SKM-1 (cell line): ENCODE measurements around the gene HMGCLL1.

Source experiments
- DNase-seq: peaks from one replicate; lab custom pipeline; 2025; ENCODE audit not compliant: unreplicated experiment; lab: John Stamatoyannopoulos, UW

Gene HMGCLL1

DNA sequence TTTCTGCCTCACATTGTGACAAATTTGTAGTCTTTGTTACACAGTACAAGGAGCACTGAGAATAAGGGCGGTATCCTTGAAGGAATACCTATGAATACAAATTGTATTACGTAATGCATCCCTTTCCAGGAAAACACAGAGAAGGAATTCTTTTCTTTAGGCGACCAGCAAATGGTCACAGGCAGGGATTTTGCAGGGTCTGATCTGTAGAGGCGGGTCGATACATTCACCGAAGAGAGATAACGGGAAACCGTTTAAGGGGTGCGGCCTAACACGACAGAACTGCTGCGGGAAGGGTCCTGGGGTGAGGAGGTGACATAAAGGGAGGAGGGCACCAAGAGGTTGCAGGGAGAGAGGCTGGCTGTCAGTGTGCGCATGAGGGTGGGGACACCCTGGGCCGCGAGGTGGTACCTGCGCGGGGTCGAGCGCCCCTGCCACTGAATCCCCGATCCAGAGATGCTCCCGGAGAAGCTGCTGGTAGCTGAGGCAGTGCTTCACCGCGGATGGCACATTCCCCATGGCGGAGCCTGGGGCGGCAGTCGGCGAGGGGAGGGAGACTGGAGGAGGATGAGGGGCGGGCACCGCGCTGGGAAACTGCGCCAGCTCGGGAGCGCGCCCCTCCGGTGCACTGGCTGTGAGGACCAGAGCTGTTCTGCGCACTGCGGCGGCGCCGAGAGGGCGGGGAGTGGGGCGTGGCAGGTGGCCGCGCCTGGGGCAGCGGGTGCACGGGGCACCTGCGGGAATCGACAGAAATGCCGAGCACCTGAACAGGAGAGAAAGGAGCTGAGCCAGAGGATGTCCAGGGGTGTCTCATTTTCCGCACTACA is at the start of gene HMGCLL1:
TSS of gene HMGCLL1 (minus strand) at position 656 of the 827 bp plus-strand sequence. CDS start at position 519, 137 bp downstream.
- no peak for DNase-seq

DNA sequence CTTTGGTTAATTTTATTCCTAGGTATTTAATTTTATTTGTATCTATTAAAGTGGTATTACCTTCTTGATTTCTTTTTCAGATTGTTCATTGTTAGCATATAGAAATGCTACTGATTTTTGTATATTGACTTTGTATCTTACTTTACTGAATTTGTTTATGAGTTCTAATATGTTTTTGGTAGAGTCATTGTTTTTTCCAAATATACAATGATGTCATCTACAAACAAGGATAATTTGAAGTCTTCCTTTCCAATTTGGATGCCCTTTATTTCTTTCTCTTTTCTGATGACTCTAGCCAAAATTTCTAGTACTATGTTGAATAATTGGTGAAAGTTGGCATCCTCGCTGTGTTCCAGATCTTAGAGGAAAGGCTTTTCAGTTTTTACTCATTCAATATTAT is 43.0 kb upstream of the HMGCLL1 start:
- no peak for DNase-seq

- no peak for DNase-seq
Measured at GRCh38 chr6:55621244-55621643, 42.3 kb upstream of the HMGCLL1 start.

DNA sequence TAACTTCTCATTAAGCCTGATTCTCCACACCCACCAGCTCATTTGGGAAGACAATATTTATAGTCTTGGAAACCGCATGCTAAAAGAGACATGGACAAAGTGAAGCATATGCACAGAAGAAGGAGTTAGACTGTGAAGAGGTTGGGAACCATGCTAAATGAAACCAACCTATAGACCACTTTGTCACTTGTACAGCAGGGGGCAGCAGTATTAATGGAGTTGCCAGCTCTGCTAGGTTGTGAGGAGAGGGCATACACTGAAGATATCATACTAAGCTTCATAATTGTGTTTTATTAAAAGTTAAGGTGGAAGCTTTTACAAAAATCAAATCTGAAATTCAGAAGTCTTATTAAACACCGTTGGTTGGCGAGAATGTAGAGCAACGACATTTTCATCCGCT is 38.3 kb upstream of the HMGCLL1 start:
- DNase-seq: peak; percentile 9

DNA sequence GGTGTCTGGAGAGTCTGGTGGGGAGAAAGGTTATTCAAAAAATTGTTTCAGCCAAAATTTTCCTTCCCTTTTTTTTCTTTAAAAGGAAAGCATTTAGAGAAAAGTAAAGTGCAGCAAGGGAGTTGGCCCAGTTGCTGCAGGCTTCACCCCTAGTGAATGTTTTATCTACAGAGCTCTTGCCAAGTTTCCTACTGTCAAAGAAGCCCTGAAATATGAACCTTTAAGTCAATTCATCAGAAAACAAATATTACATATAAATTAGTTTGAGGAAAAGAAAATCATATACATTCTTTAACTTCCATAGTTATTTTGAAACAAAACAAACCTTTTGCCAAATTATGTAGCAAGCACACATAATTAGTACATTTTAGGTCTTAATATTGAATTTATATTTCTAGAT is 25.0 kb upstream of the HMGCLL1 start:
- DNase-seq: no peak

- DNase-seq: no peak
Measured at GRCh38 chr6:55601120-55601519, 22.1 kb upstream of the HMGCLL1 start.

- no peak for DNase-seq
Measured at GRCh38 chr6:55594442-55594841, 15.4 kb upstream of the HMGCLL1 start.

DNA sequence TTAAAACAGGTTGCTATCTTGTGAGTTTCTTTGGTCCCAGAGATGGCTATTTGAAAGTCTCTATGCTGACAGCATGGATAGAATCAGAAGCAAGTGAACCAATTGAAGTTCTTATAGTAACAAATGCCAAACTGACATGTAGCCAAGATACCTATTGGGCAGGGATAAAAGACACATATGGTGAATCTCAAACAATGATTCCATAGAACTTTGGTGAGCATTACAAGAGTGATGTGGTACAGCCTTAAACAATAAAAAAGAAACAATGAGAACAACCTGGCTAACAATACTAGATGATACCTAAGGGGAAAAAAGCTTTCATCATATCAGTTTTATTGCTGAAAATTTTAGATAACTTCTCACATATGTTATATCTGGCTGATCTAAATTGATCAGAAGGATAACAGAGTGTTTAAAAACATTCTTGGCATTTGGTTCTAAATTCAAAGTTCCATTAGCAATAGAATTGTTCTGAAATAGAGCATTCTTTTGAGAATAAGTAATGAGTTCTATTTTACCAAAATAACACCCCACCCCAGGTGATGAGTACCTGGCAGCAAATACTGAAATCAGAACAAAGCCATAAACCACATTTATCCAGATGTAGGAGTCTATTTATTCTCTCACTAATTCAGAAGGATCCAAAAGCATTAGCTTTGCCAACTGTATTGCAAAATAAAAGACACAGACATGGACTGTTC is 5.8 kb upstream of the HMGCLL1 start:
- DNase-seq: no peak

- DNase-seq: no peak
Measured at GRCh38 chr6:55576811-55577210, 2.2 kb downstream of the HMGCLL1 start.

GRCh38 chr6:55574556-55574955 is 4.4 kb downstream of the HMGCLL1 start:
- no peak for DNase-seq

GRCh38 chr6:55569638-55570037 is 9.4 kb downstream of the HMGCLL1 start:
- DNase-seq: no peak

GRCh38 chr6:55568808-55569439 is 10.1 kb downstream of the HMGCLL1 start:
- DNase-seq: no peak

DNA sequence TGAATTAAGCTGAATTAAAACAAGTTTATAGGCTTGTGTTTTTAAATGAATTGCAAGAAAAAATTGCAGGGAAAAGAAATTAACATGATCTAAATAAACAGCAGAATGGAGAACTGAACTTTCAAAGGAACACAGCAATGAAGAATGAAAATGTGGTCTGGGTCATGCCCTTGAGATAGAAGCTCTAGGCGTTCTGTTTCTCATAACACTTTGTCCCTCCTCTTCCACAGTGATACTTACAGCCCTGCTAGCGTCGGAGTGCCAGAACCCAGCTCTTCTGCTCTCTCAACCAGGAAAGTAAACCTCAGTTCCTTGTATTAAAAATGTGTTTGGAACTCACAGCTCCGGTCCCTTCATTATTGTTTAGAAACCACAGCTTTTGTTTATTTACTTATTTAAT is 11.4 kb downstream of the HMGCLL1 start:
- no peak for DNase-seq

- no peak for DNase-seq
Measured at GRCh38 chr6:55566036-55566710, 12.8 kb downstream of the HMGCLL1 start.

DNA sequence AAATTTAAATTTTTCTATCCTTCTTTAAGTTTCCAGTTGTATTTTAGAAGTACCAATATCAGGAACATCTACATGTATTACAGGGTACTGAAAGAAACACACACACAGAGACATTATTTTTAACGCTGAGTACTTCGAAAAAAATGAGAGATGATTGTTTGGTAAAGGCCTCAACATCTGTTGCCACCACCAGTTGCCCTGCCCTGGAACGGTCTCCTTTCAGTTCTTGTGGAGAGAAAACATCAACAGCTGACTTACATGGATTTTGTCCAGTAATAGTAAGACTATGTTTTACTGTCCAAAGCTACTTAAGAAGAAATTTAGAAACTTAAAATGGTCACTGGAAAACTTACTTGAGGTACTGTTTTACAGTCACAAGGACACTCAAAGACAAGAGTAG is 16.7 kb downstream of the HMGCLL1 start:
- no peak for DNase-seq

GRCh38 chr6:55560290-55560885 is 18.6 kb downstream of the HMGCLL1 start:
- no peak for DNase-seq

GRCh38 chr6:55557146-55557545 is 21.8 kb downstream of the HMGCLL1 start:
- DNase-seq: no peak

DNA sequence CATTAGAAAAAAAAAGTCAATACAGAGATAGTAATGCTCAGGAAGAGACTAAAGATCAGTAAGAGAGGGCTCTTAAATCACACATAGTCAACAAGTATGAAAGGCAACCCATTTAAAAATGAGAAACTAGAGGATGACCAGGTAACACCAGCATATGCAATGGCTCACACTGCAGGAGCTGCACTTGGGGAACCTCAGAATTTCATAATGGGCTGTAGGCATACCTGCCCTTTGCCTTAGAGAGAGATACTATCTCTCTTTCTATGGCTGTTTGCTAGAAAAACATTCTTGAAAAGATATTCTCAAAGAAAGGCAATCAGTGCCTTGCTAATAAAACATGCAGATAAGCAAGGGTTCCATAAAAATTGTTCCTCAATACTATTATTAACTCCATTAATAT is 33.2 kb downstream of the HMGCLL1 start:
- DNase-seq: no peak

DNA sequence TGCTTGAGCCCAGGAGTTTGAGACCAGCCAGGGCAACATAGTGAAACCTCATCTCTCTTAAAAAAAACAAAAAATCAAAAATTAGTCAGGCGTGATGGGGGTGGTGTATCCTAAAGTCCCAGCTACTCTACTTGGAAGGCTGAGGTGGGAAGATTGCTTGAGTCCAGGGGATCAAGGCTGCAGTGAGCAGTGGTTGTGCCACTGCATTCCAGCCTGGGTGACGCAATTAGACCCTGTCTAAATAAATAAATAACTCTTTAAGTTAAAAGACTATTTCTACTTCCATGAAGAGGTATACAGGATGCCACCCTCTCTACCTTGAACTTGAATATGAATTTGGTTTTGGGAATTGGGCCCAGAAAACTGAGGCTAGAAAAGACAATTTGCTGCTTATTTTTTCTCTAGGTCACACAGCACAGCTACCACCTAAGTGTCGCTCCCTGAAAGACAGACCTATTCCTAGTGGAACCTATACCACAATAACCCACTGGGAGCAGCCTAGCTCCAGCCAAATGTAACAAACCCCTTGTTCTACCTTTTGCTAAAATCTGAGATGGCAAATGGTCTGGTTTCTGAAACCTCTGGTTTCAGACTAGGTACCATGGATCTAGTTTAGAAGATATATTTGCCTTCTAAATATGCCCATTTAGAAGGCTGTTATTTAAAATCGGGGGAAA is 35.2 kb downstream of the HMGCLL1 start:
- DNase-seq: no peak

DNA sequence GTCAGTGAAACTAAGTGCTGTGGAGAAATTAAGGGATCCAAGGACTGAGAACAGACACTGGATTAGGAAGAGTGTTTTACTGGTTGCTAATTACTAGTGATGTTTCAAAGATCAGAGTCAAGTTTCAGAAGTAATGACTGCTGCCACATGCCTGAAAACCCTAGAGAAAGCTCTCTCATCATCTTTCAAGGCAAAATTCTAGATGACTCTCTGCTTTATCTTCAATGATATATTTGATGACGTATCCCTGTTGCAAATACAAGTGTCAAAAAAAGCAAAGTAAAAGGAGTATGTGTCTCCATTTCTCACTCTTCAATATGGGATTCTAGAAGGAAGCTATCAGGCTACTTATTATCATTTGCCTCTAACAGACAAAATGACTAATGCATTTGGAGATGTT is 38.0 kb downstream of the HMGCLL1 start:
- DNase-seq: no peak
